AG04450 (cell line): ENCODE data around the gene PTH1R. TPM values are rescaled to one million over a fixed set of nuclear protein-coding genes. Genes with fewer than 3 reads are reported as not detected.

ENCODE experiments used
- CTCF ChIA-PET: fragments of 300-600, 350-600 bp; formaldehyde crosslinking; extraction: SDS; loops from one replicate; lab custom pipeline; 2022; ENCODE audit warnings: antibody characterized with exemption, inconsistent platforms; lab: Charles Lee
- POLR2A ChIA-PET: fragments of 350-600 bp; formaldehyde crosslinking; extraction: SDS; loops from one replicate; lab custom pipeline; 2021; ENCODE audit warnings: antibody characterized with exemption, inconsistent platforms; lab: Yijun Ruan, JAX
- DNase-seq: peaks from one replicate; pipeline ENCODE4 v3.0.0-alpha.2; 2011; ENCODE audit warnings: low read depth, low spot score
- H3K27ac ChIP-seq: one replicate; pipeline ENCODE4 v1.5.1; 2012; ENCODE audit warnings: low read depth, low read length, control low read depth
- H3K27me3 ChIP-seq: one replicate; pipeline ENCODE4 v1.6.0; 2012; ENCODE audit warnings: low read length; ENCODE audit not compliant: control insufficient read depth, insufficient read depth
- H3K4me3 ChIP-seq: 2 replicates; pipeline ENCODE4 v1.5.1; 2011; ENCODE audit warnings: mild to moderate bottlenecking, low read depth, low read length, control low read depth
- H3K9me3 ChIP-seq: 2 replicates; pipeline ENCODE4 v1.5.1; 2012; ENCODE audit warnings: low read length; ENCODE audit not compliant: control insufficient read depth, insufficient read depth
- polyA plus RNA-seq: library from polyadenylated mRNA; depleted of rRNA; stranded (reverse); fragments of >200 nt; gene quantifications from 2 replicates; pipeline ENCODE4 v1.2.3, GENCODE V29; 2011
- TF ChIP-seq, protein P1 (sequence below): IDR thresholded peaks from 2 replicates; pipeline ENCODE4 v1.5.1; 2011; ENCODE audit warnings: low read depth, low read length, control low read depth, inconsistent platforms

The PTH1R gene
- polyA plus RNA-seq, 1 experiment, result 0.05 TPM

GRCh38 chr3:46918202-46918601 lies 40.7 kb downstream of the PTH1R start:
- TF ChIP-seq, protein P1, sequence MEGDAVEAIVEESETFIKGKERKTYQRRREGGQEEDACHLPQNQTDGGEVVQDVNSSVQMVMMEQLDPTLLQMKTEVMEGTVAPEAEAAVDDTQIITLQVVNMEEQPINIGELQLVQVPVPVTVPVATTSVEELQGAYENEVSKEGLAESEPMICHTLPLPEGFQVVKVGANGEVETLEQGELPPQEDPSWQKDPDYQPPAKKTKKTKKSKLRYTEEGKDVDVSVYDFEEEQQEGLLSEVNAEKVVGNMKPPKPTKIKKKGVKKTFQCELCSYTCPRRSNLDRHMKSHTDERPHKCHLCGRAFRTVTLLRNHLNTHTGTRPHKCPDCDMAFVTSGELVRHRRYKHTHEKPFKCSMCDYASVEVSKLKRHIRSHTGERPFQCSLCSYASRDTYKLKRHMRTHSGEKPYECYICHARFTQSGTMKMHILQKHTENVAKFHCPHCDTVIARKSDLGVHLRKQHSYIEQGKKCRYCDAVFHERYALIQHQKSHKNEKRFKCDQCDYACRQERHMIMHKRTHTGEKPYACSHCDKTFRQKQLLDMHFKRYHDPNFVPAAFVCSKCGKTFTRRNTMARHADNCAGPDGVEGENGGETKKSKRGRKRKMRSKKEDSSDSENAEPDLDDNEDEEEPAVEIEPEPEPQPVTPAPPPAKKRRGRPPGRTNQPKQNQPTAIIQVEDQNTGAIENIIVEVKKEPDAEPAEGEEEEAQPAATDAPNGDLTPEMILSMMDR, result no peak
- POLR2A ChIA-PET, result no interaction called here
- no peaks in the 10 kb centered on the region for H3K27me3 ChIP-seq
- CTCF ChIA-PET, result interaction anchor here (0.6 to 1.2 kb wide), 3 partner anchors 9 to 23 kb away, joined by 3 to 9 read pairs (median 7); no protein-coding TSS in a partner anchor
- no peak overlapping the region for H3K27ac ChIP-seq
- no peak for DNase-seq
- H3K4me3 ChIP-seq, result no peak overlapping the region
- H3K9me3 ChIP-seq, result peaks cover 11% of the 10 kb centered on the region; the same call in 1 of the 2 replicates

GRCh38 chr3:46918634-46919033 lies 41.1 kb downstream of the PTH1R start:
- Histone ChIP-seq H3K4me3 (no peak overlapping the region), H3K27ac (no peak overlapping the region), H3K9me3 (peaks cover 11% of the 10 kb centered on the region; the same call in 1 of the 2 replicates), H3K27me3 (no peaks in the 10 kb centered on the region)
- DNase-seq, result no peak
- TF ChIP-seq, protein P1, result no peak
- ChIA-PET POLR2A (no interaction called here), CTCF (interaction anchor here (0.6 to 1.2 kb wide), 3 partner anchors 9 to 81 kb away, joined by 3 to 11 read pairs (median 9); no protein-coding TSS in a partner anchor)

DNA sequence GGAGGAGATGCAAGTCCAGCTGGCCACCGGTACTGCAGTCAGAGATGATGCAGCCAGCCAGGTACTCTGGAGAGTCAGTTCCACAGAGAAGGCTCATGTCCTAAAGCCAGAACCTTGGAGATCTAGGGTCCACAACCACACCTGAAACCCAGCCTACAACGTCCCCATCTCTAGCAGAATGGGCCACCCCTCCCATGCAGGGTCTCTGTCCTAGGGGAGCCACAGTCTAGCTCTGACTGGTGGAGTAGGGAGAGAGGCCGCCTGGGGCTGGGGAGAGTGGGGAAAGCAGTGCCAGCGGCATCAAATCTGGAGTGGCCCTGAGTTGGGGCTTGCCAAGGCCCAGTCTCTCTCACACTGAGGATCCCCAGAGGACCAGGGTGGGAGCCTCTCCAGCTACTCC lies 43.5 kb downstream of the PTH1R start:
- Histone ChIP-seq H3K27ac (no peak overlapping the region), H3K9me3 (peaks cover 11% of the 10 kb centered on the region; the same call in 1 of the 2 replicates), H3K27me3 (no peaks in the 10 kb centered on the region), H3K4me3 (no peak overlapping the region)
- TF ChIP-seq, protein P1, result no peak
- no peak for DNase-seq
- ChIA-PET CTCF (interaction anchor here (0.9 to 2.0 kb wide), 2 partner anchors 14 to 403 kb away, joined by 4 to 11 read pairs; no protein-coding TSS in a partner anchor), POLR2A (no interaction called here)

- Histone ChIP-seq H3K27me3 (no peaks in the 10 kb centered on the region), H3K27ac (no peak overlapping the region), H3K9me3 (peaks cover 11% of the 10 kb centered on the region; the same call in 1 of the 2 replicates), H3K4me3 (no peak overlapping the region)
- TF ChIP-seq, protein P1, result no peak
- POLR2A ChIA-PET, result no interaction called here
- CTCF ChIA-PET, result interaction anchor here (2.7 to 2.8 kb wide), 2 partner anchors 12 to 401 kb away, joined by 32 to 52 read pairs; no protein-coding TSS in a partner anchor
- DNase-seq, result no peak
These were observed 44.4 kb downstream of the PTH1R start for GRCh38 chr3:46921871-46922271.

- POLR2A ChIA-PET, result no interaction called here
- Histone ChIP-seq H3K9me3 (peaks cover 7% of the 10 kb centered on the region; the same call in 1 of the 2 replicates), H3K27ac (no peak overlapping the region), H3K4me3 (no peak overlapping the region), H3K27me3 (no peaks in the 10 kb centered on the region)
- TF ChIP-seq, protein P1, result no peak
- CTCF ChIA-PET, result interaction anchor here (0.6 to 2.8 kb wide), 10 partner anchors 9 to 404 kb away, joined by 3 to 52 read pairs (median 4); no protein-coding TSS in a partner anchor
- no peak for DNase-seq
These were observed 44.9 kb downstream of the PTH1R start for GRCh38 chr3:46922426-46922825.
